Gastrocnemius medialis (tissue), 4 donors: ENCODE results near the gene DTD1.

Experiments used
- POLR2A ChIP-seq, 2 donors: fragments of 450-650 bp; IDR thresholded peaks; one replicate each; pipeline ENCODE4 v1.6.1; 2017; ENCODE audit warnings: antibody characterized with exemption in 2 of 2, mild to moderate bottlenecking in 2 of 2, moderate library complexity in 2 of 2
- TF ChIP-seq, protein P1 (sequence below), 5 experiments: fragments of 450-650 bp in 3 of 5; fragments of 200-600 bp in 2 of 5; sonication (generic) in 2 of 5; IDR thresholded peaks in 4 of 5; conservative IDR thresholded peaks in 1 of 5; 1 replicate in 4 of 5; 2 replicates in 1 of 5; pipeline ENCODE4 v1.5.1; 2016 to 2019; ENCODE audit warnings: antibody characterized with exemption in 5 of 5, mild to moderate bottlenecking in 3 of 5, moderate library complexity in 3 of 5

DNA sequence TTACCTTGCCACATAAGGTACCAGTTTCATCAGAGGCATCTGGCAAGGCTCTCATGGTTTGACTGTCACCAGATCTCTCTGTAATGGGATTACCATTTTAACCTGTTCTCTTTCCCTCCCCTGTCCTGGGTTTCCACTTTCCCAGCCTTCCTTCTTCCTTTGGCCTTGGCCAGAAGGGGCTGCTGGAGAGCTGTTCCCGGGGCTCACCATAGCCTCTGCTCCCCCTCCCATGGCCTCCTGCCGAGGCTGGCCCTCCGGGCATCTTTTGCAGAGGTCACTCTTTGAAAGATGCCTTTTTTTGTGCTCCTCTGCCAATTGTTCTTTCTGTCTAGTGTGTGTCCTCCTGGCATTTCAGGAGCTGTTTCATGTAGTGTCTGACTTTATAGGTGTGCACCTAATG, 125.0 kb downstream of the DTD1 start:
- TF ChIP-seq POLR2A (IDR thresholded peaks at IDR 0.05) = no peak
- TF ChIP-seq, protein P1, sequence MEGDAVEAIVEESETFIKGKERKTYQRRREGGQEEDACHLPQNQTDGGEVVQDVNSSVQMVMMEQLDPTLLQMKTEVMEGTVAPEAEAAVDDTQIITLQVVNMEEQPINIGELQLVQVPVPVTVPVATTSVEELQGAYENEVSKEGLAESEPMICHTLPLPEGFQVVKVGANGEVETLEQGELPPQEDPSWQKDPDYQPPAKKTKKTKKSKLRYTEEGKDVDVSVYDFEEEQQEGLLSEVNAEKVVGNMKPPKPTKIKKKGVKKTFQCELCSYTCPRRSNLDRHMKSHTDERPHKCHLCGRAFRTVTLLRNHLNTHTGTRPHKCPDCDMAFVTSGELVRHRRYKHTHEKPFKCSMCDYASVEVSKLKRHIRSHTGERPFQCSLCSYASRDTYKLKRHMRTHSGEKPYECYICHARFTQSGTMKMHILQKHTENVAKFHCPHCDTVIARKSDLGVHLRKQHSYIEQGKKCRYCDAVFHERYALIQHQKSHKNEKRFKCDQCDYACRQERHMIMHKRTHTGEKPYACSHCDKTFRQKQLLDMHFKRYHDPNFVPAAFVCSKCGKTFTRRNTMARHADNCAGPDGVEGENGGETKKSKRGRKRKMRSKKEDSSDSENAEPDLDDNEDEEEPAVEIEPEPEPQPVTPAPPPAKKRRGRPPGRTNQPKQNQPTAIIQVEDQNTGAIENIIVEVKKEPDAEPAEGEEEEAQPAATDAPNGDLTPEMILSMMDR (IDR thresholded peaks at IDR 0.05 in 4 of 5, conservative IDR thresholded peaks at IDR 0.05 in 1 of 5) = no peak
